ENCODE results near the gene CTNNA3.
"Not testable (repeated sequence)": the region's sequence is repeated elsewhere in the genome, so short reads cannot be mapped to it uniquely, and the experiment has no call there.

Gene CTNNA3

GRCh38 chr10:66353422-66353821 is 1342.6 kb downstream of the CTNNA3 start:
- no peak for DNase-seq (ENCODE audit: low read depth in 1 of 2, low spot score in 1 of 2)
- TF ChIP-seq JUND (IDR thresholded peaks at IDR 0.05; ENCODE audit: low read depth) = no peak
- in situ Hi-C loops (cut with HindIII; ENCODE audit: low pct_unique_long_range_greater_than_20kb, low sequenced_read_pairs) = no loop called here

GRCh38 chr10:66350622-66351399 is 1345.2 kb downstream of the CTNNA3 start:
- no peak for TF ChIP-seq JUND (IDR thresholded peaks at IDR 0.05; ENCODE audit: low read depth)
- DNase-seq (ENCODE audit: low read depth in 1 of 2, low spot score in 1 of 2) = no peak
- in situ Hi-C loops (cut with HindIII; ENCODE audit: low pct_unique_long_range_greater_than_20kb, low sequenced_read_pairs) = no loop called here

- no peak for DNase-seq (ENCODE audit: low read depth in 1 of 2, low spot score in 1 of 2)
- in situ Hi-C loops (cut with HindIII; ENCODE audit: low pct_unique_long_range_greater_than_20kb, low sequenced_read_pairs) = no loop called here
- TF ChIP-seq JUND (IDR thresholded peaks at IDR 0.05; ENCODE audit: low read depth) = no peak
These were observed 1346.3 kb downstream of the CTNNA3 start for GRCh38 chr10:66349726-66350125.

- no peak for TF ChIP-seq JUND (IDR thresholded peaks at IDR 0.05; ENCODE audit: low read depth)
- in situ Hi-C loops (cut with HindIII; ENCODE audit: low pct_unique_long_range_greater_than_20kb, low sequenced_read_pairs) = no loop called here
- no peak for DNase-seq (ENCODE audit: low read depth in 1 of 2, low spot score in 1 of 2)
These were observed 1346.9 kb downstream of the CTNNA3 start for GRCh38 chr10:66349076-66349475.

GRCh38 chr10:66337211-66337610 is 1358.8 kb downstream of the CTNNA3 start:
- DNase-seq (ENCODE audit: low read depth in 1 of 2, low spot score in 1 of 2) = no peak
- in situ Hi-C loops (cut with HindIII; ENCODE audit: low pct_unique_long_range_greater_than_20kb, low sequenced_read_pairs) = no loop called here

GRCh38 chr10:66336791-66337190 is 1359.2 kb downstream of the CTNNA3 start:
- in situ Hi-C loops (cut with HindIII; ENCODE audit: low pct_unique_long_range_greater_than_20kb, low sequenced_read_pairs) = no loop called here
- TF ChIP-seq JUND (IDR thresholded peaks at IDR 0.05; ENCODE audit: low read depth) = no peak
- DNase-seq (ENCODE audit: low read depth in 1 of 2, low spot score in 1 of 2) = no peak

More at GRCh38 chr10:66337211-66337610, 1358.8 kb downstream of the CTNNA3 start:
- no peak for TF ChIP-seq JUND (IDR thresholded peaks at IDR 0.05; ENCODE audit: low read depth)

GRCh38 chr10:66335753-66336152 is 1360.2 kb downstream of the CTNNA3 start:
- in situ Hi-C loops (cut with HindIII; ENCODE audit: low pct_unique_long_range_greater_than_20kb, low sequenced_read_pairs) = not testable (repeated sequence)

GRCh38 chr10:66329147-66329546 is 1366.8 kb downstream of the CTNNA3 start:
- in situ Hi-C loops (cut with HindIII; ENCODE audit: low pct_unique_long_range_greater_than_20kb, low sequenced_read_pairs) = no loop called here
- no peak for TF ChIP-seq JUND (IDR thresholded peaks at IDR 0.05; ENCODE audit: low read depth)
- DNase-seq (ENCODE audit: low read depth in 1 of 2, low spot score in 1 of 2) = no peak

More at GRCh38 chr10:66335753-66336152, 1360.2 kb downstream of the CTNNA3 start:
- not testable (repeated sequence) for DNase-seq (ENCODE audit: low read depth in 1 of 2, low spot score in 1 of 2)

- no peak for TF ChIP-seq JUND (IDR thresholded peaks at IDR 0.05; ENCODE audit: low read depth)
- no peak for DNase-seq (ENCODE audit: low read depth in 1 of 2, low spot score in 1 of 2)
These were observed 1369.1 kb downstream of the CTNNA3 start for GRCh38 chr10:66326876-66327275.

GRCh38 chr10:66322777-66323176 is 1373.2 kb downstream of the CTNNA3 start:
- in situ Hi-C loops (cut with HindIII; ENCODE audit: low pct_unique_long_range_greater_than_20kb, low sequenced_read_pairs) = no loop called here
- no peak for TF ChIP-seq JUND (IDR thresholded peaks at IDR 0.05; ENCODE audit: low read depth)

More at GRCh38 chr10:66326876-66327275, 1369.1 kb downstream of the CTNNA3 start:
- in situ Hi-C loops (cut with HindIII; ENCODE audit: low pct_unique_long_range_greater_than_20kb, low sequenced_read_pairs) = no loop called here

GRCh38 chr10:66321723-66322665 is 1374.0 kb downstream of the CTNNA3 start:
- no peak for TF ChIP-seq JUND (IDR thresholded peaks at IDR 0.05; ENCODE audit: low read depth)
- peak; percentile 31 to 82 for DNase-seq (ENCODE audit: low read depth in 1 of 2, low spot score in 1 of 2)
- in situ Hi-C loops (cut with HindIII; ENCODE audit: low pct_unique_long_range_greater_than_20kb, low sequenced_read_pairs) = no loop called here

More at GRCh38 chr10:66322777-66323176, 1373.2 kb downstream of the CTNNA3 start:
- no peak for DNase-seq (ENCODE audit: low read depth in 1 of 2, low spot score in 1 of 2)

- in situ Hi-C loops (cut with HindIII; ENCODE audit: low pct_unique_long_range_greater_than_20kb, low sequenced_read_pairs) = no loop called here
- TF ChIP-seq JUND (IDR thresholded peaks at IDR 0.05; ENCODE audit: low read depth) = no peak
- DNase-seq (ENCODE audit: low read depth in 1 of 2, low spot score in 1 of 2) = no peak
These were observed 1377.2 kb downstream of the CTNNA3 start for GRCh38 chr10:66318761-66319160.

GRCh38 chr10:66307826-66308225 is 1388.2 kb downstream of the CTNNA3 start:
- no peak for TF ChIP-seq JUND (IDR thresholded peaks at IDR 0.05; ENCODE audit: low read depth)
- DNase-seq (ENCODE audit: low read depth in 1 of 2, low spot score in 1 of 2) = peak in 1 of 2 experiments; percentile 42
- in situ Hi-C loops (cut with HindIII; ENCODE audit: low pct_unique_long_range_greater_than_20kb, low sequenced_read_pairs) = no loop called here
